Breast epithelium (tissue), 4 donors: ENCODE results near the gene DCN. TPM values are rescaled to one million over a fixed set of nuclear protein-coding genes. Genes with fewer than 3 reads are reported as not detected.

Source experiments
- DNase-seq, 2 donors: peaks; one replicate each; pipeline ENCODE4 v3.0.0-alpha.2; 2019; ENCODE audit warnings: low spot score in 2 of 2
- H3K27ac ChIP-seq, 2 donors: fragments of 200-600 bp; sonication (generic) in 1 of 2; one replicate each; pipeline ENCODE4 v1.5.1; 2016 to 2019; ENCODE audit warnings: mild to moderate bottlenecking in 1 of 2
- H3K27me3 ChIP-seq, 2 donors: fragments of 200-600 bp; sonication (generic) in 1 of 2; one replicate each; pipeline versions ENCODE4 v1.5.1 to v1.6.0; 2017 to 2019; ENCODE audit warnings: control low read depth in 1 of 2, mild to moderate bottlenecking in 1 of 2
- H3K36me3 ChIP-seq: fragments of 200-600 bp; one replicate; pipeline ENCODE4 v1.5.1; 2019
- H3K4me1 ChIP-seq, 2 donors: fragments of 200-600 bp; sonication (generic); one replicate each; pipeline ENCODE4 v1.5.1; 2016 to 2019; ENCODE audit warnings: control low read depth in 1 of 2
- H3K4me3 ChIP-seq, 3 donors: fragments of 200-600 bp; sonication (generic); 1 replicate in 2 of 3; 2 replicates in 1 of 3; pipeline ENCODE4 v1.5.1; 2016 to 2019; ENCODE audit warnings: mild to moderate bottlenecking in 3 of 3, moderate library complexity in 2 of 3
- H3K9me3 ChIP-seq, 2 donors: fragments of 200-600 bp; sonication (generic) in 1 of 2; one replicate each; pipeline ENCODE4 v1.5.1; 2016 to 2019; ENCODE audit warnings: control low read depth in 1 of 2
- CTCF ChIP-seq, 3 donors: fragments of 450-650 bp; IDR thresholded peaks; one replicate each; pipeline ENCODE4 v1.5.1; 2016 to 2017; ENCODE audit warnings: antibody characterized with exemption in 3 of 3, mild to moderate bottlenecking in 3 of 3, moderate library complexity in 3 of 3
- POLR2A ChIP-seq: fragments of 450-650 bp; IDR thresholded peaks from one replicate; pipeline ENCODE4 v1.6.1; 2016; ENCODE audit warnings: antibody characterized with exemption, mild to moderate bottlenecking, moderate library complexity
- POLR2AphosphoS5 ChIP-seq, 3 donors: sonication (generic); formaldehyde crosslinking; IDR thresholded peaks; one replicate each; pipeline ENCODE4 v1.6.1; 2017; ENCODE audit warnings: antibody characterized with exemption in 3 of 3
- intact Hi-C: fragments of 100-400 bp; cut with DNase I; formaldehyde crosslinking; loops from one replicate; pipeline ENCODE4 v1.15.1; 2023; ENCODE audit warnings: low total_unique reads
- total RNA-seq, 3 donors: library from RNA; depleted of rRNA; stranded (reverse); fragments of >200 nt; gene quantifications; one replicate each; pipeline ENCODE4 v1.1.0, GENCODE V29; 2016

The DCN gene
- total RNA-seq, 3 donors from 2014 or later: 1,081 to 4,374 (median 1,702) TPM

DNA sequence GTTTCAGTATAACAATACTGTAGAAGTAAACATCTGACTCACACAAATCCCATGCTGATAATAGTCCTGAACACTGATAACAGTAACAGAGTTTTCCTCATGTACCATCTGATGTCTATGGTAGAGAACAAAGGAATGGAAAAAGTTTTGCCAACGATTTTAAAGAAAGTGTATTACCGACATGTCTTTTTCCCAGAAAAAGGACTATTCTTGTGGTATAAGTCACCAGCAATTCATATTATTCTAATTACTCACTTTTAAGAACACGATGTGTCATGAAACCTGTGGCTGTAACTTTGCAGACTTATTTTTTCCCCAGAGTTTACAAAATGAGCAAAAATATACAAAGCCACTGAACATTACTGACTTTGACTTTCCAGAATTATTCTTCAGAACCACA is 40.1 kb upstream of the DCN start:
- no peaks in the 10 kb centered on the region for H3K9me3 ChIP-seq
- H3K36me3 ChIP-seq: no peaks in the 10 kb centered on the region
- TF ChIP-seq POLR2AphosphoS5 (IDR thresholded peaks at IDR 0.05) (no peak), POLR2A (no peak), CTCF (IDR thresholded peaks at IDR 0.05) (no peak)
- H3K4me3 ChIP-seq: no peak overlapping the region
- no peaks in the 10 kb centered on the region for H3K27me3 ChIP-seq
- DNase-seq: no peak
- no peaks in the 10 kb centered on the region for H3K4me1 ChIP-seq
- no peak overlapping the region for H3K27ac ChIP-seq
- intact Hi-C loops: no loop called here

- no peak for TF ChIP-seq CTCF (IDR thresholded peaks at IDR 0.05)
- no peak for TF ChIP-seq POLR2A
- TF ChIP-seq POLR2AphosphoS5 (IDR thresholded peaks at IDR 0.05): no peak
- no peak for DNase-seq
- Histone ChIP-seq H3K36me3 (no peaks in the 10 kb centered on the region), H3K4me1 (no peaks in the 10 kb centered on the region), H3K9me3 (no peaks in the 10 kb centered on the region), H3K27ac (no peak overlapping the region), H3K4me3 (no peak overlapping the region), H3K27me3 (no peaks in the 10 kb centered on the region)
- intact Hi-C loops: loop anchor here (10.0 kb wide), 1 partner anchor 1535 kb away; no protein-coding TSS in a partner anchor
These were observed 37.3 kb upstream of the DCN start for GRCh38 chr12:91219919-91220318.

GRCh38 chr12:91219511-91219910 is 36.9 kb upstream of the DCN start:
- TF ChIP-seq CTCF (IDR thresholded peaks at IDR 0.05) (no peak), POLR2AphosphoS5 (IDR thresholded peaks at IDR 0.05) (no peak), POLR2A (no peak)
- DNase-seq: no peak

DNA sequence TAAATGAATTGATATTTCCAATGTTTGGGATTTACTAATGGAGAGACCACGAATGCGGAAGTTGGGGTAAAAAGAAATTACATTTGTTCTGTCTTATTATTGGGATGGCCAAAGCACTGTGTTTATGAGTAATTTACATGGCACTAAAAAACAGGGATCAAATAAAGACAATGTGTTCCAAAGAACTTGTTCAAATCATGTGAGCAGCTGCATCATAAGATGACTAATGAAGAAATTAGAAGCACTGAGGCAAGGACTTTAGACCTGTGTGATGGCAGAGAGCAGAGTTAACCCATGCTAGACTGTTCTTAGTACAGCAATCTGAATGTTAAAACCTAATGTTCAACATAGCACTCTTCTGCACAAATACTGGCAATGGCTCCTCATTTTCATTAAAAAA is 34.3 kb upstream of the DCN start:
- no peak for DNase-seq

More at GRCh38 chr12:91219511-91219910, 36.9 kb upstream of the DCN start:
- no peaks in the 10 kb centered on the region for H3K4me1 ChIP-seq
- intact Hi-C loops: loop anchor here (10.0 kb wide), 1 partner anchor 1535 kb away; no protein-coding TSS in a partner anchor
- H3K9me3 ChIP-seq: no peaks in the 10 kb centered on the region
- no peak overlapping the region for H3K27ac ChIP-seq
- no peaks in the 10 kb centered on the region for H3K27me3 ChIP-seq
- H3K4me3 ChIP-seq: no peak overlapping the region
- H3K36me3 ChIP-seq: no peaks in the 10 kb centered on the region

More for the DNA sequence above, 34.3 kb upstream of the DCN start:
- intact Hi-C loops: loop anchor here (10.0 kb wide), 1 partner anchor 1532 kb away; no protein-coding TSS in a partner anchor
- Histone ChIP-seq H3K27me3 (no peaks in the 10 kb centered on the region), H3K4me1 (no peaks in the 10 kb centered on the region), H3K27ac (no peak overlapping the region), H3K9me3 (no peaks in the 10 kb centered on the region), H3K36me3 (no peaks in the 10 kb centered on the region), H3K4me3 (no peak overlapping the region)
- no peak for TF ChIP-seq POLR2A
- TF ChIP-seq CTCF (IDR thresholded peaks at IDR 0.05): no peak
- no peak for TF ChIP-seq POLR2AphosphoS5 (IDR thresholded peaks at IDR 0.05)
